Measurements from ENCODE around the gene SIRPA.

Gene SIRPA

DNA sequence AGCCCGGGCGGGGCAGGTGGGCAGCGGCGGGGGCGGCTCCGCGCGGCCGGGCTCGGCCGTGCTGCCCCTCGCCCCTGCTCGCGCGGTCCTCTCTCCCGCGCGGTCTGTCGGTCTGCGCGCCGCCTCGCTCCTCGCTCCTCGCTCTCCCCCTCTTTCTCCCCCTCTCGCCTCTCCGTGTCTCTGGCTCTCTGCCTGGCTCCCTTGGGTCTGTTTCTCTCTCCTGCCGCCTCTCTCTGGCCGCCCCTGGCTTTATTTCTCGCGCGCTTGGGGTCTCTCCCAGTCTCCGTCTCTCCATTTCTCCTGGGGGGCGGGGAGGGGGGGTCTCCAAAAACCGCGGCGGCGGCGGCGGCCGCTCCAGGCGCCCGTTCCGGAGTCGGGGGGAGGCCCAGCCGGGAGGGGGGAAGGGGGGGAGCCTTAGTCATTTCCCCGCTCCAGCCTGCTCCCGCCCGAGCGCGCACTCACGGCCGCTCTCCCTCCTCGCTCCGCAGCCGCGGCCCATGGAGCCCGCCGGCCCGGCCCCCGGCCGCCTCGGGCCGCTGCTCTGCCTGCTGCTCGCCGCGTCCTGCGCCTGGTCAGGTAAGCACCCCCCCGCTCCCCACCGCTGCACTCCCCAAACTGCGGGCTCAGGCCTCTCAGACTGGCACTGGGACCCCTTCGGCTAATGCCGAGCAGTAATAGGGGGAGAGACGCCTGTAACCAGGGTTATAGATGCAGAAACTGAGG lies at the start of gene SIRPA:
Gene SIRPA (plus strand): TSS at position 457 of the 723 bp plus-strand sequence. CDS start 41 bp downstream, at position 498.
- peak in 41 of 42 donors; percentile 57 to 91 (median 80) for DNase-seq
- intact Hi-C loops (cut with DNase I): loop anchor here (2.0 kb wide), 1 partner anchor 92 kb away; no protein-coding TSS in a partner anchor

DNA sequence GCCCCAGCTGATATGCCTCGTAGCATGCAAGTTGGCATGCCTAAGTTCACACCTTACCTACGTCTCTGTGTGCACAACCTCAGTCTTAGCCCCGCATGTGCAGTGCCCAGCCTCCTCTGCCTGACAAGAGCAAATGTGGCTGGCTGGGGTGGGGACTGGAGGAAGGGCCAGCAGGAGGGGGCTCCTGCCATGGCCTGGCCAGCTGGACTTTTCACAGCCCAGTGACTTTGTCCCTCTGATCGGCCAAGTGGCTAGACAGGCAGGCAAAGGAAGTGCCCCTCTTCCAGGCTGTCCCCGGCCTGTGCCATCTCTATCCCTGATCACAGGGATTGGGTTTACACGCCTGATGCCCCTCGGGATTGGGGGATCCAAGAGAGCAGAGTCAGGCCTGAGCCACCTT lies 49.5 kb upstream of the SIRPA start:
- intact Hi-C loops (cut with DNase I): no loop called here
- no peak for DNase-seq

DNA sequence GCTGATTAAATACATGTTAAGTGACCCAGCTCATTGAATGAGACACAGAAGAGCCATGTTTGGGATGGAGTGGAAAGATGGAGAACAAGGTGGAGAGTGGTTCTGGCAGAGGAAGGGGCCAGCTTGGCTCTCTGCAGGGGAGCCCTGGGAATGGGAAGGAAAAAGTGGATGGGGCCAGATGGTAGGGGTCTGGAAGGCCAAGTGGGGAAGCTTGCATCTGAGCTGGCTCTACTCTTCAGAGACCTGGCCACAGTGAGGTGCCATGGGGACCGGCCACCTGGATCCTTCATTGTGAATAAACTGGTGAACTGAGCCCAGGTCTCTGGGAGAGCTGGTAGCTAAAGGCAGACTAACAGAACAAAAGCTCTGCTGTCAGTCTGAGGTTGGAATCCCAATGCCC lies 48.9 kb upstream of the SIRPA start:
- DNase-seq: no peak
- intact Hi-C loops (cut with DNase I): no loop called here

DNA sequence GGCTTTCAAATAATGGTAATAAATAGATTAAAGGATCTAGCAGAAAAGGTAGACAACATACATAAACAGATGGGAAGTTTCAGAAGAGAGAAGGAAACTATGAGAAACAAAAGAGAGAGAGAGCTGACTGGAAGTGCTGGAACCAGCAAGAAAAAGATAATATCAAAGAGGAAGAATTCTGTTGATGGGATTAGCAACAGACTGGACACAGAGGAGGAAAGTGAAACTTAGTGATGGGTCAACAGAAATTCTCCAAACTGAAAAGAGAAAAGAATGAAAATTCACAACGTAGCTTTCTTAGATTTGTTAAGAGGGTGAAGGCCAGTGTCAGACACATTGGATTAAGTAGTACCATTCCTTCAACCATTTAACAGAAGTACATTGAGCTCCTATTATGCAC lies 48.3 kb upstream of the SIRPA start:
- no peak for DNase-seq
- intact Hi-C loops (cut with DNase I): no loop called here

DNA sequence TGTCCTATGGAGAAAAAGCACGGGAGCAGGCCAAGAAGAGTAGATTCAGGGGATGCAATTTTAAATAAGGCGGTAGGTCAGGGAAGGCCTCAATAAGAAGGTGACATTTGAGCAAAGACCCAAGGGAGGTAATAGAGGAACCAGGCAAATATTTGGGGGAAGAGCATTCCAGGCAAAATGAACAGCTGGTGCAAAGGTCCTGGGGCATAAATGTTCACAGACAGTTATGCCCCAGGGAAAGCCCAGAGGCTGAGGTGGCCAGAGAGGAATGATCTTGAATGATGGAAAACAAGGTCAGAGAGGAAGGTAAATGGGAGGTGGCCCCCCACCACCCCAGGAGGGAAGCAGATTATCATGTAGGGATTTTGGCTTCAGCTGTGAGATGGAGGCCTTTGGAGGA lies 47.4 kb upstream of the SIRPA start:
- intact Hi-C loops (cut with DNase I): no loop called here
- DNase-seq: no peak

DNA sequence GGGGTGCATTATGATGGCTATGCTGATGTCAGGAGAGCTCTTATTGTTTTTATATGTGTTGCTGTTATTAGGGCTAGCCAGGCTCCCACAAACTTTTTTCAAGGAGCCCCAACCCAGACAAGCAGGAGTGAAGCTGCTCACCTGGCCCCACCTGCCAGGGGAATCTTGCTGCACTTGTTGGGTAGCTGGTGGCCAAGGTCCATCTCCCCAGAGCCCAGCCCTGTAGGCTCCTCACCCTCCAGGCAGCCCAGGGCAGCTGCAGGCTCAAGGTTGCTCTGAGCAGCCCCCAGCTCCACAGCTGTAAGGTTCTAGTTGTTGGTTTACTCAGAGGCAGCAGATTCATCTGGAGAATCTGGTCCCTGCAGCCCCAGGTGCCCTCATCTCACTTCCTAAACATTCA lies 46.8 kb upstream of the SIRPA start:
- DNase-seq: no peak
- intact Hi-C loops (cut with DNase I): no loop called here

DNA sequence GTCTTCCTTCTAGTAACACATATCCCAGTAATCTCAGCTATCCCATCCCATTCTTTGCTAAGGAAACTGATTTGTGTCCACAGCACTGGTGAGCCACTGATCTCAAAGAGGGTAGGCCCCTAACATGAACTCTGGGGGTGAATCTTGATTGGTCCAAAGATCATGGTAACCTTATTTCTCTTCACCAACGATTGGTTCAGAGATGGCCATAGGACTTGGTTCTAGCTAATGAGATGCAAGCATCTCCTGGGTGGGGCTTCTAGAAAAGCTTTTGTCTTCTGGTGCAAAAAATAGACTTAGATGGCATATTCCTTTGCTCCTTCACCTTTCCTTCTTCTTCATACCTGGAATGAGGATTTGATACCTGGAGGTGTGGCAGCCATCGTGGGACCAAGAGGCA lies 43.8 kb upstream of the SIRPA start:
- intact Hi-C loops (cut with DNase I): no loop called here

DNA sequence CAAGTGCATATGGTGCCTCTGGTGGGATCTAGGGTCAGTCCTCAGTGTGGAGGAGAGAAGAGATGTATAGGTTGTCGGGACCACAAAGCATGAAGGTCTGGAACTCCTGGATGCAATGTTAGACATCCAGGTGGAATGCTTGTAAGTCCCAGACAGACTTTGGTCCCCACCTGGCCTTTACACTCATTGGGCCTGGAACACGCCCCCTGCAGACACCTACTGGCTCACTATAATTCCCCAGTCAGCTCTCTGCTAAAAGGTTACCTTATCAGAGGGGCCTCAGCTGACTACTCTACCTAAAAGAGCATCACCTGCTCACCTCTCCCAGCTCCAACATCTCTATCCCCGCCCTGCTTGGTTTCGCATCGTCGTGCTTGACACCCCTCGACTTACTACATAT lies 41.7 kb upstream of the SIRPA start:
- intact Hi-C loops (cut with DNase I): no loop called here
- no peak for DNase-seq

More for the DNA sequence above, 43.8 kb upstream of the SIRPA start:
- DNase-seq: no peak

DNA sequence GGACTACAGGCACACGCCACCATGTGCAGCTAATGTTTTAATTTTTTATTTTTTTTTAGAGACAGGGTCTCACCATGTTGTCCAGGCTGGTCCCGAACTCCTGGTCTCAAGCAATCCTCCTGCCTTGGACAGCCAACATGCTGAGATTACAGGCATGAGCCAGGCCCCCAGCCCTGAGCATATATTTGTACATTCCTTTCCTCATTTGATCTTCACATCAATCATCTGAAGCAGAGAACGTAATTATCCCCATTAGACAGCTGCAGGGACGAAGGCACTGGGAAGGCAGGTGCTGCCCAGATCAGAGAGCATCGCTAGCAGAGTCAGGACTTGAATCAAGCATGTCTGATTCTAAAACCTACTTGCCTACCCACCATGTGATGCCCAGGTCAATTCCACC lies 41.0 kb upstream of the SIRPA start:
- intact Hi-C loops (cut with DNase I): no loop called here
- DNase-seq: no peak

DNA sequence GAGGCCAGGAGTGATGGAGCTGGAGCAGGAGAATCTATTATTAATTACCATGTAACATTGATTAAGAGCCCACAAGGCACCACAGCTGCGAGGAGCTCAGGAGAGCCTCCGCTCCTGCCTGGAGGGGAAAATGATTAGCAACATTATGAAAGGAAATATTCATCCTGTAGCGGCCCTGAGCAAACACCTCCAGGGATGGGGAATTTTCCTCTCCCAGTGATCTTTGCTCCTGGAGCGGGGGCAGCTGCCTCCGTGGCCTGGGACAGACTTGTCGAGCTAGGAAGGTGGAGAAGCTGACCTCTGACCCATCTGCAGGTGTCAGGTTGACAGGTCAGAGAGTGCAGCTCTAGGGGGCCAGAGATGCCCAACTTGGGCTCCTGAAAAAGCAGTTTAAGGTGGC lies 40.1 kb upstream of the SIRPA start:
- intact Hi-C loops (cut with DNase I): no loop called here
- no peak for DNase-seq

DNA sequence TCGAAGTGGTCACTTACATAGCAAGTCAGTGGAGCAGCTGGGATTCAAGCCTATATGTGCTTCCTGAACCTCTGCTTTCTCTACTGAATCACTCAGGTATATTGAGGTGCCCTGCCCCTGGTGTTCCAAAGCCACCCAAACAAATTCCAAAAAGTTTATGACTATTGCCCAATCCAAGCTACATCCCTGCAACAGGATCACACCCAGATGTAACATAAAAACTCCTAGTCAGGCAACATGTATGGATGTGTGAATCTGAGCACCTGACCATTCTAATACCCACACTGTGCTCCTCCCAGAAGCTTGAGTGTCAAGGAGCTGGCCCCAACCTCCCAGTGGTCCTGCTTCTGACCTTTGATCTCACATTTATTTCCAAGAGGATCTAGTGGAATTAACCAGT lies 39.5 kb upstream of the SIRPA start:
- intact Hi-C loops (cut with DNase I): no loop called here
- no peak for DNase-seq

DNA sequence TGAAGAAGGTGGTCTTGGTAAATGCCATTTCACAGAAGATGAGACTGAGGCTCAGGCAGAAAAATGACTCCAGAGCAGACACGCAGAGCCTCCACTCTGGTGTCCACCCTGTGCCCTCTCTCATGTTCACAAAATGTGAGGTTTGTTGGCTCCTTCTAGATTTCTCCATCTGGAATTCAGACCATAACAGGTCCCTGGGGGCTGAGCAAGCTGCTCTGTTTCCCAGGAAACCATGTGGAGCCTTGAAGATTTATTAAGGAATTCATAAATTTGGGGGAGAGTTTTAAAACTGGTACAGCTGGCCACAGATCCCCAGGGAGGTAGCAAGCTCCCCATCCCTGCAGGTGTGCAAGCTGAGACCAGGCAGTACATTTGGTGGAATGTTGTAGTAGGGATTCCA lies 38.8 kb upstream of the SIRPA start:
- DNase-seq: no peak
- intact Hi-C loops (cut with DNase I): no loop called here

DNA sequence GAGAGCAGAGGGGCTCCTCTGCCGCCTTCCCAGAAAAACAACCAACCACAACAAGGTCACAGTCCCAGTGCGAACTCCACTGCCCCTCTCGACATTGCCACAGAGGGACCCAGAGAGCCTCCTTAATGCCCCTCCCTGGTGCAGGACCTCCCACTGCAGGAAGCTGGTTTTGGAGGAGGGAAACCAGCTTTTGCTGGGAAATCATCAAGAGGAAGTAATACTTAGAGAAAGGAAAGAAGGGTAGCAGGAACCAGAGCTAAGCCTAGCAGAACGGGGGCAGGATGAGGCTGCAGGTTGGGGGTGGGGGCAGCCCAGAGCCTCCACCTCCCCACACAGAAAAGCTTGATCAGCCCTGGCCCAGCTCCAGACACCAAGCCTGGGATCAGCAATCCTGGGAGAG lies 37.7 kb upstream of the SIRPA start:
- DNase-seq: no peak

DNA sequence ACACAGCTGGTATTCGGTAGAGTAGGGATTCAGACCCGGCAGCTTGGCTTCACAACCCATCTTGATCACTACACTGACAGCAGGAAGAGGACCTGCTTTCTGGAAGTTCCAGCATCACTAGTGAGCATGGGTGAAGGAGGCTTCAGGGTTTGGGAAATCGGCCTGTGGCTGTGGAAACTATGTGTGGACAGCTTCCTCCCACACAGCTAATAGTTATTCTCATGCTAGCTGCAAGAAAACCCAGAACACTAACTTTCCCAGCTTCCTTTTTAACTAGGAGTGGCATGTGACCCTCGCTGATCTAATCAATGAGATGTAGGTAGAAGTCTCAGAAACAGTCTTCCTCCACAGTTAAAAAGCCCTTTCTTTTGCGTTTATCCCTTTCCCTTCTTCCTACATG lies 36.3 kb upstream of the SIRPA start:
- DNase-seq: no peak
- intact Hi-C loops (cut with DNase I): no loop called here

More for the DNA sequence above, 37.7 kb upstream of the SIRPA start:
- intact Hi-C loops (cut with DNase I): no loop called here

DNA sequence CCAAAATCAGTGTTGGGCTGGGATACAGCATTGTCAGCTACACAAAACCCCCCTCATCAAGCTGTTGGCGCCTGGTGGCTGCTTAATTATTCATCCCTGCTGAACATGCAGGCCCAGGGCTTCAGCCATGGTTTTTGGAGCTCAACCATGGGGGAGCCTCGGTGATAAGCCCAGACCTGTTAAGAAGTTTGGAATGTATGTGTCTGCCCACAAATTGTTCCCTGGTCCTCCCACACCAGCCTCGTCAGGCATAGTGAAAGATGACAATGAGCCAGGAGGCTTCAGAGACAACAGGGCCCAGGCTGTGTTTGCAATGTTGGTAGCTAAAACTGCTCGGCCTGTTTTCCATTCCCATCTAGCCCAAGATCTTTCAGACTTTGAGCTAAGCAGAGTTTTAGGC lies 34.8 kb upstream of the SIRPA start:
- DNase-seq: peak in 2 of 42 donors; percentile 34 to 39
- intact Hi-C loops (cut with DNase I): no loop called here

DNA sequence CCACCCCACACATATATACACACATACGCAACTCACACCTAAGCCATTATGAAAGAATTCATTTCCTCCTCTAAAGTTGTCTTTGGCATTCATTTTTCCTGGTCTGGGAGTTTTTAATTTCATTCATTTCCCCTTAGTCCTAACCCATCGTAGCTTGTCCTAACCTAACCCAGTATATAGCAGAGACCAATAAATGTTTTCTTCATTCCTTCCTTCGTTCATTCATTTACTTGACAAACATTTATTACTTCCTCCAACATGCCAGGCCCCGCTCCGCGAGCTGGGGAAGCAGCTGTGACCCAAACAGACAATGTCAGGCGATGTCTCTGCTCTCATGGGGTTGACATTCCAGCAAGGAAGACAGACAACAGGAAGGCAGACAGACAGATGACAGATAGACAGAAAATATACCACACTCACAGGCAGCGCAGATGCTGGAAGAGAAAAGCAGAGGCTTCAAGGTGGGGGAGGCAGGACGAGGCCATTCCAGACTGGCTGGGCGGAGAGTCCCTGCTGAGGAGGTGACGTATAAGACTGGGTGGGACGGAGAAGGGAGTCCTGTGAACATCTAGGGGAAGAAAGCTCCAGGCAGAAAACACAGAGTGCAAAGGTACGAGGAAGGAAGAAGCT lies 33.7 kb upstream of the SIRPA start:
- intact Hi-C loops (cut with DNase I): no loop called here

DNA sequence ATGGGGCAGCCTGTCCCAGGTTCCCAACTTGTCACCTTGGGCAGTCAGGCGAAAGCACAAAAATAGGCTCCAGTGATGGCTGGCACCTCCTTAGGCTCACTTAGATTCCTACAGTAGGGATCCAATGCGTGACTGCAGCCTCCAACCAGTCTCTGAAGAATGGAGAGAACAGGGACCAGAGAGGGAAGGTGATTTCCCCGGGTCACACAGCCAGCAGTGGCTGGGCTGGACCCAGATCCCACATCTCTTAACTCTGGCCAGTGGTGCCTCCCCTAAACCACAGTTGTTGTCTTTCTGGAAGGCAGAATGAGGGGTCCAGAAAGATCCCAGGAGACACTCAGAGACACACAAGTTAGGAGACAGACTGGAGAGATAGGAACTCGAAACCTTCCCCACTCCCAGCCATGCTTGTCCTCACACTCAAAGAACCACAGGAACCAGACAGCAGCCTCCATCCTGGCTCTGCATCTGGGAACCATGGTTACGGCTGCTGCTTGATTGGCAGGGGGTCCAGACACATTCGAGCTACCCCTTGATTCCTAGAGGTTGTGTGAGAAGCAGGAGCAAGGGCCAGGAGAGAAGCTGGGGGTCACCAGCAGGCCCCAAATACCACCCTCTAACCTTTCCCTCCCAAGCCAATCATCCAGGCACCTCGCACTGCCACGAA lies 33.1 kb upstream of the SIRPA start:
- intact Hi-C loops (cut with DNase I): no loop called here
- DNase-seq: no peak

More for the DNA sequence above, 33.7 kb upstream of the SIRPA start:
- DNase-seq: no peak

DNA sequence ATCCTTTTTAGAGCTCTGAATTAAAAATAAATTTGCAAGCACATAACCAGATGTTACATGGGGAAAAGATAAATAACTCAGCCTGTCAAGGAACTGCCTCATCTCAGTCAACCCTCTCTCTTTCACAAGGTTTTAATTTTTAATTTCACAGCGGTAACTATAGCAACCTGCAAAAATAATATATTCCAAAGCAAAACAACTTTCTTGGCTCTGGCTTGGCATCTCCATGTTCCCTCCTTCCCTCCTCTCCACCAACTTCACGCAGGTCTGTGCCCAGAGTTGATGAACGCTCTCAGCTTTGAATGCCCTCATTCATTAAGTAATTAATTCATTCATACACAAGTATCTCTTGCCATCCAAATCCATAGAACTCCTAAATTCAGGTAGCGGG lies 32.5 kb upstream of the SIRPA start:
- intact Hi-C loops (cut with DNase I): no loop called here

DNA sequence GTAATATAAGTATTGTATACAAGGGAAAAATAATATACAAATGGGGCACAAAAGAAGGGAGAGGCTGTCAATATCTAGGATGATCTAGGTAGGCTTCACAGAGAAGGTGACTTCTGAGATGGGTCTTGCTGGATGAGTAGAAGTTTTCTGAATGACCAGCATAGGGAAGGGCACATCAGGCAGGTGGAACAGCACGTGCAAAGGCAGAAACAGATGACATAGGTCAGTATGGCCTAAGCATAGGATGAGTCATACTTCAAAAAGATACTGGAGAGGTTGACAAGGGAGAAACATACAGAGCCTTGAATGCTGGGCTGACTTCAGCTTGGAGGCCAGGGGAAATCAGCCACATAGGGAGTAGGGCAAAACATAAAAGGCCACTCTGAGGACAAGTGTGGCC lies 31.9 kb upstream of the SIRPA start:
- no peak for DNase-seq
- intact Hi-C loops (cut with DNase I): no loop called here

More for the DNA sequence above, 32.5 kb upstream of the SIRPA start:
- DNase-seq: peak in 2 of 42 donors; percentile 26 to 36

DNA sequence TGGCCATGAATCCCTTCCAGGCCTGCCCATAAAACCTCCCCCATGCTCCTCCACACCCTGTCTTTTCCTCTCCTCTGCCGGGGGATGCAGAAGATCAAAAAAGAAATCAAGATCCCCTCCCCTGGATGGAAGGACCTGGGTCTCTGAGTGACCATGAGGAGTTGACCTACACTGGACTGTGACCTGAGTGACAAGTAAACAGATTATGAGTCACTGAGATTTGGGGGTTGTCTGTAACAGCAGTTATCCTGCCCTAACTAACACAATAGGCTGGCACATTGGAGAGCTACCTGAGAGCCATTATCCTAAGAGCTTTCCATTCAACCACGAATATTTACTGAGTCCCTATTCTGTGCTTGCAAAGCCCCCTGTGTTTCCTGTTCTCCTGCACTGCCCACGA lies 28.4 kb upstream of the SIRPA start:
- DNase-seq: no peak
- intact Hi-C loops (cut with DNase I): no loop called here
